Activated CD8-positive, alpha-beta memory T cell treated with anti-CD3 and anti-CD28 coated beads, Interleukin-2, amount 50 U/mL, for 4 hours (primary cell): ENCODE results near the gene NAA80.

Experiments used
- DNase-seq: peaks from one replicate; pipeline ENCODE4 v3.0.0-alpha.2; 2020

Gene NAA80

DNA sequence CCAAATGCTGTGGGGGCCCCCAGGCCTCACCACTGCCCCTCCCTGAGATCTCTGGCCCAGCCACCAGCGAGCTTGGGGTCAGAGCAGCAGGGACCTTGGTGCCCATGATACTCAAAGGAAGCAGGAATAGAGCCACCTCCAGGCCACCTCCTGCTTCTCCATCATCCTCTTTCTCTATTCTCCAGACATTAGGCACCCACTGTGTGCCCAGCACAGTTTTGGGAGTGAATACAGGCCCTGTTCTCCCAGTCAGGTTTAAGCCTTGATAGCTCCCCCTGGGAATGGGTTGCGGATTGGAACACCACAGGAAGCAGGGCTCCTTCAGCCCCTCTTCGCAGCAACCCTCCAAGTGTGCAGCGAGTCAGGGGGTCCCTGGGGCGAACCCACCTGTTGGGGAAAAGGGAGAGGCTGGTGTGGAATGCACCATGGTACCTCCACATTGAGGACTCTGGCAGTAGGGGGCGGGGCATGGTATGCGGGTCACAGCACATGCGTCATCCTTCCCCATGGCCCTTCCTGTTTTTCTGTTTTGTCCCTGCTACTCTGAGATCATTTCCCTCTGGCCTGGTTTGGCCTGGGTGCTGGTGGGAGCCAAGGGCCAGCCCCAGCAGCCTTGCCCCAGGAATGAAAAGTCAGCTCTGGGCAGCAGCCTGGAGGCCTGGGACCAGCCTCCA, 44.5 kb downstream of the NAA80 start:
- DNase-seq: no peak

DNA sequence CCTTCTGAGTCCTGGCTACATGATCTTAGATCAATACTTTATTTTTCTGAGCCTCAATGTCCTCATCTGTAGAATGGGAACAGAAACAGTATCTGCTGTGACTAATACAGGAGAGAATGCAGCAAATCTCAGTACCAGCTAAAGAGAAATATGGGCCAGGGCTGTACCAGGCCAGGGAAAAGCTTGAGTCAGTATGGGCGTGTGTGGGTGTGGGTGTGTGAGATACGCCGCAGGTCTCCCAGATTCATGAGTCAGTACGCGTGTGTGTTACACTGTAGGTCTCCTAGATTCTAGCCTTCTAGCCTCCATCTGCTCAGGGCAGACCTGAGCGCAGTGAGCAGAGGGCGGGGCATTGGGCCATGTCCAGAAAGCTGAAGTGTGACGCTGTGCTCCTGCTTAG, 48.0 kb downstream of the NAA80 start:
- DNase-seq: no peak

DNA sequence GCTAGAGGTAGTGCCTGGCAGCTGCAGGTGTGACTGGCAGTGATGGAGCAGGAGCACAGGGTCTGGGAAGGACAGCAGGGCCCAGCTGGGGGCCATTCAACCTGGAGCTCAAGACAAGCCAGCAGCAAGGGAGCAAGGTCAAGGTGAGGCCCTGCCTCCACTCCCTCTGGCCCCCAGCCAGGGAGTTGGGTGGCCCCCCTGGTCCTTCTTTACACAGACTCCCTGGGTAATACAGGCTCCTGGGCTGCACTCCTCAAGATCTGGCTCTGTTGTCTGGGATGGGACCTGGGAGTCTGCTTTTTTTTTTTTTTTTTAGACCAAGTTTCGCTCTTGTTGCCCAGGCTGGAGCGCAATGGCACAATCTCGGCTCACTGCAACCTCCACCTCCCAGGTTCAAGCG, 48.7 kb downstream of the NAA80 start:
- no peak for DNase-seq

GRCh38 chr3:50249457-50249856, 49.7 kb downstream of the NAA80 start:
- DNase-seq: no peak

- DNase-seq: no peak
These were observed 50.8 kb downstream of the NAA80 start for GRCh38 chr3:50248387-50248786.

GRCh38 chr3:50246517-50246954, 52.7 kb downstream of the NAA80 start:
- DNase-seq: peak; percentile 77
